NK-92 (cell line): Measurements from ENCODE around the gene TRABD.

ENCODE experiments used
- DNase-seq: peaks from one replicate; lab custom pipeline; 2025; ENCODE audit not compliant: unreplicated experiment; lab: John Stamatoyannopoulos, UW

The TRABD gene

DNA sequence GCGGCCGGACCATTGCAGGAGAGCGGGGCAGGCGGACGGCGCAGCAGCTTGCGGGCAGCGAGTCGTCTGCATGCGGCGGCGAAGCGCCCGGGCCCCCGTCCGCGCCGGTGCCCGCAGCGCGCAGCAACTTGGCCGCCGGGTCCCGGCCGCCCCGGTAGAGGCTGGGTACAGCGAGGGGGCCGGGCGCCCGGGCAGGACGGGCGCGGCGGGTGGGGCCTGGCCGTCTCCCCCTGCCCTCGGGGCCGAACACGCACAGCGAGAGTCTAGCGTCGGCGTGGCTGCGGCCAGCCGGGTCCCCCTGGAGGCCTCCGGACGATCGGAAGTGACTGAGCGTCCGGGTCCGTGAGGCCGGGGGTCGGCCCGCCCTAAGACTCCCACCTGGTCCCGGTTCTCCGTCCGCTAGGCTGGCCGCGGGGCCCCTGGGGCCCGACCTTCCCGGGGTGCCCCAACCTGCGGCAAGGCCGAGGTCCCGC lies 775 bp upstream of the TRABD start:
- no peak for DNase-seq

DNA sequence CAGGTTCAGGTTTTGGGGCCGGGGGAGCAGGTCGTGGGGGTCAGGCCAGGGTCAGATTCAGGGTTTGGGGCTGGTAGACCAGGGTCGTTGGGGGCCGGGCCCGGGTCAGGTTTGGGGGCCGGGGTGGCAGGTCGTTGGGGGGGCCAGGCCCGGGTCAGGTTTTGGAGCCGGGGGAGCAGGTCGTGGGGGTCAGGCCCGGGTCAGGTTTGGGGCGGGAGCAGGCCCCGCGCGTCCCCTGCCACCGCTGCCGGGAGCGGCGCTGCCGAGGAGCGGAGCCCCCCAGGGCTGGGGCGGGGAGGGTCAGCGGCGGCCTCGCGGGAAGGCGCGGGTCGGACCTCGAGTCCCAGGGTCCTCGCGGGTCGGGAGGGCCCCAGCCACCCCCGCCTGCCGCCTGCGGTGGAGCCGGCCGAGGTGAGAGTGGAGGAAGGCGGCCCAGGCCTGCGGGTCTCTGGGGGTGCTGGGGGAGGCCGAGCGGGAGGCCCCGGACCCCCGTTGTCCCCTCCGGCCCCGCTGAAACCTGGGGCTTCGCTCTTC lies 535 bp downstream of the TRABD start:
- no peak for DNase-seq

DNA sequence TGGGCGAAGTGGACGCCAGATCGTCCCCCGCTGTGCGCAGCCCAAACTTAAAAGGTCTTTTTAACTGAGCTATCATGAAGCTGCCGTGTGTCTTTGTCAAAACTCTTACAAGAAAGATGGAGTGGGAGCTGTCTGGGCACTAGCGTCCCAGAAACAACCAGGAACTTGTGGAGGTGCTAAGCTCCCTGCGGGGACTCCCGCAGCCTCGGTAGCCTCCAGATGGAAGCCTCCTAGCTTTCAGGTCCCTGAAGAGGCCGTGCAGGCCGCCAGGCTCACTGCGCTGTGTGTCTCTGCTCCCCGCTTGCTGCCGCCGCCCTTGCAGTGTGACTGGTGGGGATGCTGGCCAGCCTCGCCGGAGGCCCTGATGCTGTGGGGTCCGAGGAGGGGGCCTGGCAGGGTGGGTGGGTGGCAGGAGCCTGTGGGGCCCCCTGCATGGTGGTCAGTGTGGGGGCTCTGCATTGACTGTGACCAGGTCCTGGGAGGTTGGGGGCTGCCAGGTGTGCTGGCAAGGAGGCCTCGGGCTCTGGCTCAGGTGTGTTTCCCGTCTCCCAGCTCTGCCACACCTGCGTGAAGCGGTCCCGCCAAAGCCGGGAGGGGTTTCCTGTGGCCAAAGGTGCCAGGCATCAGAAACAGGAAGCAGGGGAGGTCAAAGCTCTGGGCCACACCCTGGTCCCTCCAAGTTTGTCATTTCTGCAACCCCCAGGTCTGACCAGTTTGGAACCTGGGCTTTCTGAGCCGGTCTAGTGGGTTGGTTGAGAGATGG lies 1.2 kb downstream of the TRABD start:
- DNase-seq: no peak

DNA sequence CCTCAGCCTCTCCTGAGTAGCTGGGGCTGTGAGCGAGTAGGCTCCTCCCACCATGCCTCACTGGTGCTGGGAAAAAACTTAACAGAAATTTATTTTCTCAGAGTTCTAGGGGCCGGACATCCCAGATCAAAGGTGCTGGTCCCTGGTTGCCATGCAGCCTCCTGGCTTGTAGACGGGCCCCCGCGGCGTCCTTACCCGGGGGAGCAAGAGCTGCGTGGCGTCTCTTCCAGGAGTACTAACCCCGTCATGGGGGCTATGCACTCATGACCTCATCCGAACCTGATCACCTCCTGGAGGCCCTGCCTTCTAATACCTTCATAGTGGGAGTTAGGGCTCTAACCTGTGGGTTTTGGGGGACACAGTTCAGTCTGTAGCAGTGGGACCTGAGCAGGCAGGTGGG lies 2.6 kb downstream of the TRABD start:
- DNase-seq: no peak

DNA sequence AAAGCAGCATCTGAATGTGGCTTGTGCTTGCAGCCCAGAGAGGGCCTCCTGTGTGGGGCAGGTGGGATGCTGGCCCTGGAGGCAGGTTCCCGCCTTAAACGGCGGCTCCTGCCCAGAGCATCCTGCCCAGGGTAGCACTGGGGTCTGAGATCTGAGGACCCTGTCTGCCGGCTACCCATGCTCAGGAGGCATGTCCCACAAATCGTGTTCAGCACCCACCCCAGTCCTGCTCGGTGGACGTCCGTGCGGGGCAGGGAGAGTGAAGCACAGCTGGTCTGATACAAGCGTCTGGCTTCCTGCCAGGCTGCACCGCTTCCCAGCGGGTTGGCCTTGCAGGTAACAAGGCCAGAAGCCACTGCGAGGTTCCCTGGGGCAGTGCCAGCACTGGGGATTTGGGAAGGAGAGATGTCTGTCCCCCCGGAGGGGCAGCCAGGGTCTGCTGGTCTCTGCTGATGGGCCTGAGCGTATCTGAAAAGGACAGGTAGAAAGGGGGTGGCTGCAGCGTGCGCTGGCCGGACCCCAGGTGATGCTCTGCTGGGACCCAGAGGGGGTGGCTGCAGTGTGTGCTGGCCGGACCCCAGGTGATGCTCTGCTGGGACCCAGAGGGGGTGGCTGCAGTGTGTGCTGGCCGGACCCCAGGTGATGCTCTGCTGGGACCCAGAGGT lies 3.6 kb downstream of the TRABD start:
- DNase-seq: no peak

DNA sequence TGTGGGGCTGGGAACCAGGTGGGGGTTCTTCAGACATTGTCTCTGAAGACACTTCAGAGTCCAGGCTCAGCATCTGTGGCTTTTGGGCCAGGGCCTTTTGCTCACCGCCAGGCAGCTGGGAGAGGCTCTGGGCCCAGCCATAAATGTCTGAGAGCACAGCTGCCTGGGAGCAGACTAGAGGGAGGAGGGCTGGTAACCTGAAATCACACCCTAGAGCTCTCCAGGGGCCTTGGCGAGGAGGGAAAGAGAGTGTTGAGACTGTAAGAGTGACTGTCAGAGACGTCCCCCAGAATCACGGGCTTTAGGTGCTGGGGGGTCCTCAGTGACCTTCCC lies 4.1 kb downstream of the TRABD start:
- DNase-seq: no peak

DNA sequence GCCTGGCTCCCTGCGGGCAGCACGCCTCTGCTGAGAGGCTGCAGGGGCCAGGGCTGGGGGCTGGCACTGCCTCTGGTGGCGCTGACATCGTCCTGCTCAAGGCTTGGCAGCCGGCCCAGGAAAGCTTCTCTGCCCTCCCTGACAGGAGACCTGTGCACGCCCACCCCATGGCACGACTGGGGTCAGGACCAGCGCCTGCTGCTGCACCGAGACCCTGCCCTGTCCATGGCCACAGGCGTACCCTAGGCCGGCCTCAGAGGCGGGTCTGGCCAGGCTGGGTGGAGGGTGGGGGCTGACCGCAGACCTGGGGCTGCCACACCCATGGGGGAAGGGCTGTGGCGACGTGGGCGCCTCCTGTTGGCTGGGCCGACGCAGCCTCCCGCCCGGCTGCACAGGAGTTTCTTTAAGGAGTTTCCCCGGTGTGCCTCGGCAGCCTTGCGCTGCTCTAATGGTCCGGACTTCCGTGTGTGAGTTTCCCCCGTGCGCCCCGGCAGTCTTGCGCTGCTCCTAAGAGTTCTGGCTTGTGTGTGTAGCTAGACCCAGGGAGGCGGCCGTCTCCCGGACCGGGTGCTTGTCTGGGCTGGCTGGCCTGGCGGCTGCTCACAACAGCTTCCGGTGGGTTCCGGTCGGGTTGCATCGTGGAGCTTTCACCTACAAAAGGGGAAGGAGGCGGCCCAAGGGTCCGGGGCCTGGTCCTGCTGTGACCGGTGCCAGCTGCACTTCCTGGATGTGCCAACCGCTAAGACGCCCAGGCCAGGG lies 4.6 kb downstream of the TRABD start:
- no peak for DNase-seq

DNA sequence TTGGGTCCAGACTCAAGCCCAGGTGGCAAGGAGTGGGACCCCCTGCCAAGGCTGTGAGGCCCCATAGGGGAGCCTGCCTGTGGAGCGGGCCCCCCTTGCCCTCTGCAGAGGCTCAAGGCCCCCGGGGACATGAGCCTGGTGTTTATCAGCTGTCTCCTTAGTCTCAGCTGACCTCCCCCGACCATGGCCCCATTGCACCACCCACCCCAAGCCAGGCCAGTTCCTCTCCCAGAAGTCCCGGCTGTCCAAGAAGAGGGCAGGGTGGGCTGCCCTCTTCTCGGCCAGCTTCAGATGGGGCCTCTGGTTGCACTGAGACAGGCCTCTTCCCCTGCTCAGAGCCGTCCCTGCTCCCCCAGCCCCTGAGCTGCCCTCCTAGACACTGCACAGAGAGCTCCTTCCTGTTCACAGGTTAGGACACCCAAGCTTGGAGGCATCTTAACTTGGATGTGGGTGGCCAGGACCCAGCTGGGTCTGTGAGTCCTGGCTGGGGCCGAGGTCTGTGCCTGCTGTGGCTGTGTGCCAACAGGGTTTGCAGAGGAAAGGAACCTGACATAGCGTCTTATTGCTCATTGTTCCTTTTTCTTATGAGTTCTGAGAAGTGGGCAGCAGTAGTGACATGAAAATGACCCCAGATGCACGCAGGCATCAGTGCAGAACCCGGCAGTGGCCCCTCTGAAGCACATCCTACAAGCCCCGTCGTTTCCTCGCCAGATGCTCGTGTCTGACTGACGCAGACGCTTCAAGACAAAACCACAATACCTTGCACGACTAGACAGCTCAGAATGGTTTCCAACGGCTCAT lies 5.4 kb downstream of the TRABD start:
- peak; percentile 17 for DNase-seq

DNA sequence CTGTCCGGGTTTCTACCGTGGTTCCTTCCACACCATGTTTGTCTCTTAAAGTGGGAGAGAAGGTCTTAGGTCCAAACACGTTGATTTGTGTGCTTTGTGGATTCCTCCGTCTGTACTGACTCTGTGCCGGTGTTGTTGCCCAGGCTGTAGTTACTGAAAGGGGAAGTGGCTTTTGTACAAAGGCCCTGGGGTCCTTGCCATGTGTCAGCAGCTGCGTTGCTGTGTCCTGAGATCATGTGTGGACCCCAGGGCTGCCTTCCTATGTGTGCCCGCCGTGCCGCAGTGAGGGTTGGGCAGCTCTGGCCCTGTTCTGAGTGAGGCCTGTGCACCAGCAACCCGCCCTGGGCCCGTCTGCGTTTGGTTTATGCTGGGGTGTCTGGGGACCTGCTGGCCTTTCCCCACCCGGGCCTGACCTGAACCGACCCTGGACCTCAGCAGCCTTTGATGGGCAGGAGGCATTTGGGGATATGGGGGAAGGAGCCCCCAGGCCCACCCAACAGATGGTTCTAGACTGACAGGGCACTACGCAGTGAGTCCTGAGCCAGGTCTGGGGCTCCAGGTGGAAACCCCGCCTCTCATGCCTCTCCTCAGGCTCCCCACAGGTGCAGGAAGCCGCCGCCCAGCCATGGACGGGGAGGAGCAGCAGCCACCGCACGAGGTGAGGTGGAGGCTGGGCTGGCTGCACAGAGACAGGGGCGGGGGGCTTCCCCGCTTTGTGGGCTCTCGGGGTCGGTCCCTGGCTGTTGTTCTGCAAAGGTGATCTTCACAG lies 6.9 kb downstream of the TRABD start:
- no peak for DNase-seq

DNA sequence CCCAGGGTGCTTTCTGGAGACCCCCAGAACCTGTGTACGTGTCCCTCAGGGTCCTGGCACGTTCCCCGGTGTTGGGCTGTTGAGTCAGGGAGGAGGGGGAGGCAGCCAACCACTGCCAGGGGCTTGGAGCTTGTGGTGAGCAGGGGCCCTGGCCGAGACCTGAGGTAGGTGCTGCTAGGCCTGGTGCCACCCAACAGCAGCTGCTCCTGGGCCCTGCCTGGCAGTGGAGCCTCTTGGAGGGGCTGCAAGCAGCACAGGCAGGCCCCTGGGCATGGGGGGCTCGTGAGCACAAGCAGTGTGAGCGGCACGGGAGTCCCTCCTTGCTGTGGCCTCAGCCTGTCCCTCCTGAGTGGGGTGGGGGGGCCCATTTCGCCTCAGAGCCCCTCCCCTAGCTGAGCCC lies 7.9 kb downstream of the TRABD start:
- DNase-seq: no peak

DNA sequence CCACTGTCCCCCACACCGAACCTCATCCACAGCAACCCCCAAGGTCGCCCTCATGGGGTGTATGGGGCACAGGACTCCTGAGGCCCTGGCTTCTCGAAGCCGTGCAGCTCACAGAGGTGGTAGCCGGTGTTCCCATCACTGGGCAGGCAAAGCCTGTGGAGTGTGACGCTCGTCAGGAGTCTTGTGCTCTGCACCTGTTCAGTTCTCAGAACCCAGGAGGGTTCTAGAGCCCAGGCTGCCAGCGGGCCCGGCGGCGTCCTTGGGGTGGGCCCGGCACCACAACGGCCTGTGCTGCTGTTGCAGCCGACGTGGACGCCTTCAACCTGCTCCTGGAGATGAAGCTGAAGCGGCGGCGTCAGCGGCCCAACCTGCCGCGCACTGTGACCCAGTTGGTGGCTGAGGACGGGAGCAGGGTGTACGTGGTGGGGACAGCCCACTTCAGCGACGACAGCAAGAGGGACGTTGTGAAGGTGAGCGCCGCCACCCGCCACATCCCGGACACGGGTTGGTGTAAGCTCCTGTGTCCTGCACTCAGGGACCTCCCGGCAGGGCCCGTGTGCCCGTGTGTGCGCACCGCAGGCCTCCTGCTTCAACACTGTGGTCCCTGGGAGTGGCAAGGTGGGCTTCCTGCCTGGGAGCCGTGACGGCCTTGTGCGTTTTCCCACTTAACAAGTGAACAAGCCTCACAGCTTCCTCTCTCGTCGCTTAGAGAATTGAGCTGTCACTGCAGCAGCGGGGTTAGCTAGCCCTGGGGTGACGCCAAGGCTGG lies 8.5 kb downstream of the TRABD start:
- DNase-seq: no peak

DNA sequence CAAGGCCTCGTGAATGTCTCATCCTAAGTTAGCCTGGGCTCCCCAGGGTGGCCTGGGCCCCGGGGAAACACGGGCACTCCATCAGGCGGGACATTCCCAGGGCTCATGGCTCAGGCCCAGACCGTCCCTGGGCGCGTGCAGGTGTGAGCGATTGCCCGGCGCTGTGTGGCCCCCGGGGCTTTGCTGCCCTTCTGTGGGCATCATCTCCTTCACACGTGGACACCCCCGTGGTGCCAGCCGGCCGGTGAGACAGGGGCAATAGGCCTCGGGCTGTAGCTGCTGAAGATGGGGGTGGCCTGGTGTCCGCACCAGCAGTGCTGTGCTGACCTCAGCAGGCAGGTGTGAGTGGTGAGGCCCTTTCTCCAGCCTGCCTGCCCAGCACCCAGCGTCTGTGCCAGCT lies 10.5 kb downstream of the TRABD start:
- DNase-seq: no peak

DNA sequence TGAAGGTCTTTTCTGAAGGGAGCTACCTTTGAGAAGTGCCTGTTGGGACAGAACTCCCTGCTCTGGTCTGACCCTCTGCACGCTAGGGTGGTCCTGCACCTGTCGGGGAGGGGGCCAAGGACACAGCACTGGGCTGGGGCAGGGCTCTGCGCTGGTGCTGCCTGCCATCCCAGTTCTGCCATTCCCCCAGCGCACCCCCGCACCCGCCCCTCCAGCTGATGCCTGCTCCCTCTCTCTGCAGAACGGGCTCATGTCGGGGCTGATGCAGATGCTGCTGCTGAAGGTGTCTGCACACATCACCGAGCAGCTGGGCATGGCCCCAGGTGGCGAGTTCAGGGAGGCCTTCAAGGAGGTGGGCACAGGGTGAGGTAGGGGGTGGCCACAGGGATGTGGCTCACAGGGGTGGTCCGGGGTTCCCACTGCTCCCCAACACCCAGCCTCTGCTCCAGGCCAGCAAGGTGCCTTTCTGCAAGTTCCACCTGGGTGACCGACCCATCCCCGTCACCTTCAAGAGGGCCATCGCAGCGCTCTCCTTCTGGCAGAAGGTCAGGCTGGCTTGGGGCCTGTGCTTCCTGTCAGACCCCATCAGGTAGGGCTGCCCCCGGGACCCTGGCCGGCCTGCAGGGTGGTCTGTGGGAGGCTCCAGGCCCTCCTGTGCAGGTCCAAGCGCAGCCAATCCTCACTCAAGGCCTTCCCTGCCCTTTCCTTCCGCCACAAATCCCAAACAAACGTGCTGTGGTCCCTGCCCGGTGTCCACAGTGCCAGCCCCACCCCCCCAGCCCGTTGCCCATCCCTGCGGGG lies 11.5 kb downstream of the TRABD start:
- DNase-seq: no peak

DNA sequence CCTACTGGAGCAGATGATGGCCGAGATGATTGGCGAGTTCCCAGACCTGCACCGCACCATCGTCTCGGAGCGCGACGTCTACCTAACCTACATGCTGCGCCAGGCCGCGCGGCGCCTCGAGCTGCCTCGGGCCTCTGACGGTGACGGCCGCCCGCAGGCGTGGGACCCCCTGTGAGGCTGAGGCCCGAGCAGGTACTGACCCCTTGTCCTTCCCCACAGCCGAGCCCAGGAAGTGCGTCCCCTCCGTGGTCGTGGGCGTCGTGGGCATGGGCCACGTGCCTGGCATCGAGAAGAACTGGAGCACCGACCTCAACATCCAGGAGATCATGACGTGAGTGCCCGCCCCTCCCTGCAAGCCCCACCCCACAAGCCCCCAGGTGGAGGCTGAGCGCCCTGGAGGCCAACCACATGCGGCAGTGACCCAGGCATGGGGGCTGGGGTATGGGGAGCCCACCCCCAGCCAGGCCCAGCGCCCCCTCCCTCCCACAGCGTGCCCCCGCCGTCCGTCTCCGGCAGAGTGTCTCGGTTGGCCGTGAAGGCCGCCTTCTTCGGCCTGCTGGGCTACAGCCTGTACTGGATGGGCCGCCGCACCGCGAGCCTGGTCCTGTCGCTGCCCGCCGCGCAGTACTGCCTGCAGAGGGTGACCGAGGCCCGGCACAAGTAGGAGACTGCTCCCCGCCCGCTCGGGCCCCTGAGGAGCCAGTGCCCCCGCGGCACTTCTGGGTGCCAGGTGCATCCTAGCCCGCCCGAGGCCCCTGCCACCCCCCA lies 12.3 kb downstream of the TRABD start:
- no peak for DNase-seq

DNA sequence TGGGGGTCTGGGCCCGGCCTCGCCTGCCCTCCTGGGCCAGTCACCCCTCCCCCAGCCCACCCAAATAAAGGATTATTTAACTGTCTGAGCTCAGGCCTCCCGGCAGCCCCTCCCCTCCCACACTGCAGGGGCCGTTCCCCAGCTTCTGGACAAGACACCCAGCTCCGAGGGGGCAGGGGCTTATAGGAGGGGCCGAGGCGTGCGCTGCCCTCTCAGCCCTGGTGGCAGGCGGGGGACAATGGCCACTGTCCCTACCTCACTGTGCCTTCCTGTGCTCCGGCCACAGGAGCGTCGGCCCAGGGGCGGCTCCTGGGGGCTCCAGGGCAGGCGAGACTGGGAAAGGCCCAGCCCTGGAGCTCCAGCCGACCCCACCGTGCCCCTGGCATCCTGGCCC lies 12.9 kb downstream of the TRABD start:
- DNase-seq: no peak

DNA sequence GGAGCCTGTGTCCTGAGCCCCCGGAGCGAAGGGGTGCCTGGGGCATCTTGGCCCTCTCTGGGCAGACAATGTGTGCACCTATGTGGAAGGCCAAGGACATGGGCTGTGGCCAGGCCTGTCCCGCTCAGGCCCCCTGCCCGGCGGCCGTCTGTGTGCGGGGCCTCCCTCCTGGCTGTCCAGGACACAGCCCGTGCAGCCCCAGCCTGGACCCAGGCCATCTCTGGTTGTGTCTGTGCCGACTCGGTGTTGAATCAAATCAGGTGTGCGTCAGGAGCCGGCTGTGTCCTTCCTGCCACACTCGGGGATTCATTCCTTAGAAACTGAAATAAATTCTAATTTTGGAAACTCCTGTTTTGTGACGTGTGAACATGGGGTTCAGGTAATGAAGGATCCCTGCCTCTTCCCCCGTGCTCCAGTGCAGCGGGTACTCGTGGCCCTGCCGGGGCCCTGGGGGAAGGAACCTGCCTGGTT lies 13.6 kb downstream of the TRABD start:
- DNase-seq: no peak

DNA sequence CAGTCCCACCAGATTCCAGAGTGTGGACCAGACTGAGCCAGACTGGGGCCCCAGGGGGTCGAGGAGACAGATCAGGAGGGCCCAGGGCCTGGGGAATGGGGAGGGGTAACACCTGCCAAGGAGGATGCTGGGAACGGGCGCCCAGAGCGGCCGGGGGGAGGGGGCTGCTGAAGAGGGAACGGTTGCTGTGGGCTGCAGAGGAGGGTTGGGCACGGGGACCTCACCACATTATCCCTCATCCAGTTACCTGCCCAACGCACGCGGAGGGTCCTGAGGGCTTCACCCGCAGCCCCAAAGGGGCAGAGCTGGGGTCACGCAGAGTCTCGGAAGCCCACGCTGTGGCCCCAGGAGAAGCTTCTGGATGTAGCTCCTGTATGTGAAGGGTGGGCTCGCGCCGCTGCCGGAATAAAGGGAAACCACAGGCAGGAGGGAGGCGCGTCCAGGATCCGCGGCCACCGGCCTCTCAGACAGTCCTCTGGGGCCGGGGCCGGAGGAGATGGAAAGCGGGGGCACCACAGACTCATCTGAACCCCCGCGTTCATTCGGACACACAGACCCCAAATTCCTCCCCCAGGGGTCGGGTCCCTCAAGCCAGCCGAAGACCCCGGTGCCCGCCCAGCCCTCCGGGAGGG lies 14.2 kb downstream of the TRABD start:
- DNase-seq: no peak
